Esophagus squamous epithelium (tissue), 5 donors: ENCODE results near the gene GRIK3. TPM values are rescaled to one million over a fixed set of nuclear protein-coding genes. Genes with fewer than 3 reads are reported as not detected.

ENCODE experiments used
- DNase-seq: peaks from one replicate; lab custom pipeline; 2025; lab: John Stamatoyannopoulos, UW
- H3K27ac ChIP-seq, 4 donors: fragments of 200-600 bp; sonication (generic); one replicate each; pipeline ENCODE4 v1.5.1; 2016 to 2019; ENCODE audit warnings: mild to moderate bottlenecking in 1 of 4
- H3K27me3 ChIP-seq, 4 donors: fragments of 200-600 bp; sonication (generic); 1 replicate in 3 of 4; 2 replicates in 1 of 4; pipeline versions ENCODE4 v1.5.1 to v1.6.0; 2017 to 2021; ENCODE audit warnings: antibody characterized with exemption in 1 of 4
- H3K36me3 ChIP-seq, 3 donors: fragments of 200-600 bp; sonication (generic); one replicate each; pipeline ENCODE4 v1.5.1; 2016 to 2019
- H3K4me1 ChIP-seq, 3 donors: fragments of 200-600 bp; sonication (generic); one replicate each; pipeline ENCODE4 v1.5.1; 2017 to 2019
- H3K4me3 ChIP-seq, 4 donors: fragments of 200-600 bp; sonication (generic); 1 replicate in 3 of 4; 2 replicates in 1 of 4; pipeline ENCODE4 v1.5.1; 2016 to 2019; ENCODE audit warnings: mild to moderate bottlenecking in 2 of 4, moderate library complexity in 1 of 4
- H3K9me3 ChIP-seq, 3 donors: fragments of 200-600 bp; sonication (generic); one replicate each; pipeline ENCODE4 v1.5.1; 2016 to 2019
- POLR2A ChIP-seq, 4 donors: fragments of 450-650 bp; IDR thresholded peaks; one replicate each; pipeline ENCODE4 v1.6.1; 2017; ENCODE audit warnings: antibody characterized with exemption in 4 of 4, mild to moderate bottlenecking in 4 of 4, moderate library complexity in 3 of 4
- WGBS, 2 donors: methylation state at CpG; one replicate each; pipeline ENCODE4 v1.1.5; 2018; 5-methylcytosine and 5-hydroxymethylcytosine counted together
- intact Hi-C: fragments of 100-400 bp; cut with DNase I; formaldehyde crosslinking; loops from one replicate; pipeline ENCODE4 v1.15.0; 2022
- total RNA-seq, 4 donors: library from RNA; depleted of rRNA; stranded (reverse); fragments of >200 nt; gene quantifications; one replicate each; pipeline ENCODE4 v1.1.0, GENCODE V29; 2016
- TF ChIP-seq, protein P1 (sequence below), 6 experiments: fragments of 450-650 bp in 4 of 6; fragments of 200-600 bp in 2 of 6; sonication (generic) in 2 of 6; IDR thresholded peaks; one replicate each; pipeline ENCODE4 v1.5.1; 2016 to 2019; ENCODE audit warnings: antibody characterized with exemption in 6 of 6, mild to moderate bottlenecking in 4 of 6, moderate library complexity in 4 of 6
- donor health status: DM: yes; HTN: yes; CAD: no.

The GRIK3 gene
- total RNA-seq, 4 donors from 2014 or later: 0.11 to 0.38 (median 0.21) TPM; not detected in 1

DNA sequence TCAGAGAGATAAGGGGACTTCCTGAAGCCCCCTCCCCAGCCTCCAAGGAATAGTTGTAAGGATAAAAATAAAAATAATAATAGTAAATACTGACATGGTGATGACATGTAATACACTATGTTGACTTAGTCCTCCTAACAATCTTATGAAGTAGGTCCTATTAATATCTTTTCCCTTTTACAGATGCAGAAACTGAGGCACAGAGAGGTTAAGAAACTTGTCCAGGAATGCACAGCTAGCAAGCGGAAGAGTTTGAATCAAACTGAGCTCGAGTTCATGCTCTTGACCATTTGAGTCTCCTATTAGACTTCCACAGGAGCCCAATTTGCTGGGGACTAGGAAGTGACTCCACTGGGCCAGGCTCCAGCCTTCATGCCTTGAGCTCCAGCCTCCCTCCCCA is 194.8 kb downstream of the GRIK3 start:
- peaks cover 0 to 69% (median 0%) of the 10 kb centered on the region in 4 donors for H3K27me3 ChIP-seq
- 60 to 76% methylated on average over 2 of the region's 2 CpGs for WGBS, 2 donors

DNA sequence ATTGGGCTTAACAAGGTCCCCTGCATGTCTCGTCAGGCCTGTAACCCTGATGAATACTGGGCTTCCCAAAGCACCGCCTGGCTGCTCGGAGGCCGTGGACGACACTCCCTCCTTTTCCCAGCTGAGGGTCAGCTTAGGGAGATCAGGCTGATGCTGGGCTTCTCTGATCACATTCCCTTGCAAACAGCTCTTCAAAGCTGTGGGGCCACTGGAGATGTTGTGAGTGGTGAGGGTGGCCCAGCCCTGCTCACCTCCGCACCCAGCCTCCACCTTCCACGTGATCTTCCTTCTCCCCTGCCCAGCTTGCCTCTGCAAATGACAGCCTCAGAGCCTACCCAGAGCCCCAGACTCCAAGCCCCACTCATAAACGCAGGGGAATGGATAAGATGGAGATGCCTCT is 195.4 kb downstream of the GRIK3 start:
- no peaks in the 10 kb centered on the region for H3K36me3 ChIP-seq
- peaks cover 0 to 67% (median 0%) of the 10 kb centered on the region in 4 donors for H3K27me3 ChIP-seq
- no peaks in the 10 kb centered on the region for H3K9me3 ChIP-seq
- no peaks in the 10 kb centered on the region for H3K4me1 ChIP-seq
- intact Hi-C loops: no loop called here
- H3K4me3 ChIP-seq: no peak overlapping the region
- H3K27ac ChIP-seq: no peak overlapping the region
- DNase-seq: no peak
- TF ChIP-seq POLR2A (IDR thresholded peaks at IDR 0.05): no peak
- TF ChIP-seq, protein P1, sequence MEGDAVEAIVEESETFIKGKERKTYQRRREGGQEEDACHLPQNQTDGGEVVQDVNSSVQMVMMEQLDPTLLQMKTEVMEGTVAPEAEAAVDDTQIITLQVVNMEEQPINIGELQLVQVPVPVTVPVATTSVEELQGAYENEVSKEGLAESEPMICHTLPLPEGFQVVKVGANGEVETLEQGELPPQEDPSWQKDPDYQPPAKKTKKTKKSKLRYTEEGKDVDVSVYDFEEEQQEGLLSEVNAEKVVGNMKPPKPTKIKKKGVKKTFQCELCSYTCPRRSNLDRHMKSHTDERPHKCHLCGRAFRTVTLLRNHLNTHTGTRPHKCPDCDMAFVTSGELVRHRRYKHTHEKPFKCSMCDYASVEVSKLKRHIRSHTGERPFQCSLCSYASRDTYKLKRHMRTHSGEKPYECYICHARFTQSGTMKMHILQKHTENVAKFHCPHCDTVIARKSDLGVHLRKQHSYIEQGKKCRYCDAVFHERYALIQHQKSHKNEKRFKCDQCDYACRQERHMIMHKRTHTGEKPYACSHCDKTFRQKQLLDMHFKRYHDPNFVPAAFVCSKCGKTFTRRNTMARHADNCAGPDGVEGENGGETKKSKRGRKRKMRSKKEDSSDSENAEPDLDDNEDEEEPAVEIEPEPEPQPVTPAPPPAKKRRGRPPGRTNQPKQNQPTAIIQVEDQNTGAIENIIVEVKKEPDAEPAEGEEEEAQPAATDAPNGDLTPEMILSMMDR (IDR thresholded peaks at IDR 0.05): no peak
- 52 to 65% methylated on average over 8 of the region's 8 CpGs for WGBS, 2 donors

More for the DNA sequence above, 194.8 kb downstream of the GRIK3 start:
- Histone ChIP-seq H3K27ac (no peak overlapping the region), H3K4me3 (no peak overlapping the region), H3K4me1 (no peaks in the 10 kb centered on the region), H3K36me3 (no peaks in the 10 kb centered on the region), H3K9me3 (no peaks in the 10 kb centered on the region)
- no peak for DNase-seq
- intact Hi-C loops: no loop called here
- TF ChIP-seq, protein P1 (IDR thresholded peaks at IDR 0.05): no peak
- TF ChIP-seq POLR2A (IDR thresholded peaks at IDR 0.05): no peak

DNA sequence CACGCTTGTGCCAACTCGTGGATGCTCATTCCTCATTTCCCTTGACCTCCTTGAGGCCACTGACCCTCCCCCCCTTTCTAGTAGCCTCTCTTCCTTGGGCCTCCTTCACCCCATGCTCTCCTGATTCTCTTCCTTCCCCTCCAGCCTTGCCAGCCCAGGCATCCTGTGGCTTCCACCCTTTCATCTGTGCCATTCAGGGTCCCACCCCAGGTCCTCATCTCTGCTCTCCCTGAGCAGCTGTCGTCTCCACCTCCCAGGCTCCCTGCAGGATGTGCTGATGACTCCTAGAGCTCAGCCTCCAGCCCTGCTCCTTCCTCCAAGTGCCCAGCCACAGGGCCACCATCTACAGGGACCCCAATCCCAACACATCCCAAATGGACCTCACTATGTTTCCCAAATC is 197.4 kb downstream of the GRIK3 start:
- Histone ChIP-seq H3K9me3 (no peaks in the 10 kb centered on the region), H3K4me1 (no peaks in the 10 kb centered on the region), H3K27me3 (peaks cover 0 to 64% (median 0%) of the 10 kb centered on the region in 4 donors), H3K27ac (no peak overlapping the region), H3K4me3 (no peak overlapping the region), H3K36me3 (no peaks in the 10 kb centered on the region)
- intact Hi-C loops: no loop called here
- 35 to 52% methylated on average over 3 of the region's 3 CpGs for WGBS, 2 donors
- TF ChIP-seq, protein P1 (IDR thresholded peaks at IDR 0.05): no peak
- TF ChIP-seq POLR2A (IDR thresholded peaks at IDR 0.05): no peak
- no peak for DNase-seq

DNA sequence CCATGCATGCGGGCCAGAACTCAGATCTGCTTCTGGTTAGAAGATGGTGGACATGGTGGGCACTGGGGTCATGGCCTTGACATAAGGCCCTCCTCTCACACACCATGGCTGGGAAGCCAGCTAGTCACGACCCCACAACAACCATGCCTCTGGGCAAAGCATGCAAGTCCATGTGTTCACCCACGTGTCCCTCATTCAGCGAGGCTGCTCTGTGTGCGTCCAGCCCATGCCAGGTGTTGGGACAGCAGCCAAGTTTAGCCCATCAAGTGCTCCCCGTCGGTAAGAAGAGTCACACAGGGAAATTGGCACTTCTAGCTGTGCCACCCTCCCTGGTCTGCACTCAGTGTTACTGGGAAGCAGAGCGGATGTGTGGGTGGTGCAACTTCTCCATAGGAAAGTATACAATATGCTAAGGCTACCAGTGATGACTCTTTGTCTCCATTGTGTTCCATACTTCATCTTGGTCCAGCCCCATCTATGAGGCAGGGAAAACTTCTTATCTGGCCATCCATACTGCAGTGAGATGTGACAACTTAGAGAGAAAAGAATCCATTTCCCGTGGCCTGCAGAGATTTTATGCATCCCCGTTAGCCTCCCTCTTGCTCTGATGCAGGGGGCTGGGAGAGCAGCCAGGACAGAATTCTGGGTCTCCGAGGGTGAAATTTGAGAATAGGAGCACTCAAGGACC is 198.0 kb downstream of the GRIK3 start:
- WGBS, 2 donors: 48 to 58% methylated on average over 5 to 9 of the region's 11 CpGs

DNA sequence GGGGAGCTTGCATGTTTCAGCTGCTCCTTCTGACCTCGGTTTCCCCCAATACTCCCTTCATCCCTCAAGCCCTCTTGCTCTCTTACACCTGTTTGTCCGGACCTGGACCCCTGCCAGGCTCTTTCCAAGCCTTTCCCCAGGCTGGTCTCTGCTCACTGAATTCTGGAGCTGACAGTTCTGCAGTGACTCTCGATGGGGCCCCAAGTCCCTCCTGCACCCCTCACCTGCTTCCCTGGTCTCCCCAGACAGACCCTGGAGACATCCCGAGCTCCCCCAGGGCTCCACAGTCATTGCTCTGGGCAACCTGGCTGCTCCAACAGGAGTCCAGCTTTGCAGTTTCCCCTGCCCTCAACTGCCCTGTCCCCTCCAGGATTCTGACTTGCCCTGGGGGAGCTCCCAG is 198.6 kb downstream of the GRIK3 start:
- H3K36me3 ChIP-seq: no peaks in the 10 kb centered on the region
- no peaks in the 10 kb centered on the region for H3K4me1 ChIP-seq
- WGBS, 2 donors: 40 to 60% methylated on average over 2 to 3 of the region's 4 CpGs
- H3K27ac ChIP-seq: no peak overlapping the region
- DNase-seq: no peak
- H3K27me3 ChIP-seq: peaks cover 0 to 71% (median 0%) of the 10 kb centered on the region in 4 donors
- no peaks in the 10 kb centered on the region for H3K9me3 ChIP-seq
- TF ChIP-seq, protein P1 (IDR thresholded peaks at IDR 0.05): no peak
- no peak for TF ChIP-seq POLR2A (IDR thresholded peaks at IDR 0.05)
- H3K4me3 ChIP-seq: no peak overlapping the region
- intact Hi-C loops: no loop called here

More for the DNA sequence above, 198.0 kb downstream of the GRIK3 start:
- H3K27me3 ChIP-seq: peaks cover 0 to 68% (median 0%) of the 10 kb centered on the region in 4 donors
- no peak overlapping the region for H3K27ac ChIP-seq
- no peak for DNase-seq
- no peaks in the 10 kb centered on the region for H3K9me3 ChIP-seq
- intact Hi-C loops: no loop called here
- TF ChIP-seq POLR2A (IDR thresholded peaks at IDR 0.05): no peak
- TF ChIP-seq, protein P1 (IDR thresholded peaks at IDR 0.05): no peak
- H3K4me3 ChIP-seq: no peak overlapping the region
- H3K4me1 ChIP-seq: no peaks in the 10 kb centered on the region
- no peaks in the 10 kb centered on the region for H3K36me3 ChIP-seq
